Thyroid gland (tissue), 4 donors: Measurements from ENCODE around the gene KIR3DL1.
"Not testable (repeated sequence)": the region's sequence is repeated elsewhere in the genome, so short reads cannot be mapped to it uniquely, and the experiment has no call there.

Experiments used
- POLR2A ChIP-seq, 2 donors: fragments of 450-650 bp; IDR thresholded peaks; one replicate each; pipeline ENCODE4 v1.6.1; 2017; ENCODE audit warnings: antibody characterized with exemption in 2 of 2, mild to moderate bottlenecking in 2 of 2, moderate library complexity in 1 of 2
- TF ChIP-seq, protein P1 (sequence below), 6 experiments: fragments of 200-600 bp in 3 of 6; fragments of 450-650 bp in 3 of 6; sonication (generic) in 3 of 6; IDR thresholded peaks; one replicate each; pipeline ENCODE4 v1.5.1; 2016 to 2019; ENCODE audit warnings: antibody characterized with exemption in 6 of 6, mild to moderate bottlenecking in 2 of 6, inconsistent platforms in 1 of 6, moderate library complexity in 1 of 6

DNA sequence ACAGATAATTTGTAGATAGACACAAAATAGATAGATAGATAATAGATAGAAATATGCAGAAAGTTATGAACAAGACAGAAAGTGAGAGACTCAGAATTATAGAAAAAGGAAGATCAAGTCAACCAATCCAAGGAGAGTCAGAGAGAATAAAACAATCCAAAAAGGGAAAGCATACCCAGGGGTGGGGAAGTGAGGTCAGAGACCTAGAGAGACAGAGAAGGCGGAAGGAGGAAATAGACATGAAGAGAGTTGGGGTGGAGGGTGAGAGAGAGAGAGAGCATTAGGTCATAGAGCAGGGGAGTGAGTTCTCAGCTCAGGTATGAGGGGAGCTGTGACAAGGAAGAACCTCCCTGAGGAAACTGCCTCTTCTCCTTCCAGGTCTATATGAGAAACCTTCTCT is 39.0 kb downstream of the KIR3DL1 start:
- TF ChIP-seq, protein P1, sequence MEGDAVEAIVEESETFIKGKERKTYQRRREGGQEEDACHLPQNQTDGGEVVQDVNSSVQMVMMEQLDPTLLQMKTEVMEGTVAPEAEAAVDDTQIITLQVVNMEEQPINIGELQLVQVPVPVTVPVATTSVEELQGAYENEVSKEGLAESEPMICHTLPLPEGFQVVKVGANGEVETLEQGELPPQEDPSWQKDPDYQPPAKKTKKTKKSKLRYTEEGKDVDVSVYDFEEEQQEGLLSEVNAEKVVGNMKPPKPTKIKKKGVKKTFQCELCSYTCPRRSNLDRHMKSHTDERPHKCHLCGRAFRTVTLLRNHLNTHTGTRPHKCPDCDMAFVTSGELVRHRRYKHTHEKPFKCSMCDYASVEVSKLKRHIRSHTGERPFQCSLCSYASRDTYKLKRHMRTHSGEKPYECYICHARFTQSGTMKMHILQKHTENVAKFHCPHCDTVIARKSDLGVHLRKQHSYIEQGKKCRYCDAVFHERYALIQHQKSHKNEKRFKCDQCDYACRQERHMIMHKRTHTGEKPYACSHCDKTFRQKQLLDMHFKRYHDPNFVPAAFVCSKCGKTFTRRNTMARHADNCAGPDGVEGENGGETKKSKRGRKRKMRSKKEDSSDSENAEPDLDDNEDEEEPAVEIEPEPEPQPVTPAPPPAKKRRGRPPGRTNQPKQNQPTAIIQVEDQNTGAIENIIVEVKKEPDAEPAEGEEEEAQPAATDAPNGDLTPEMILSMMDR (IDR thresholded peaks at IDR 0.05), result not testable (repeated sequence)
- not testable (repeated sequence) for TF ChIP-seq POLR2A (IDR thresholded peaks at IDR 0.05)
